ENCODE data around the gene SMOC1.

DNA sequence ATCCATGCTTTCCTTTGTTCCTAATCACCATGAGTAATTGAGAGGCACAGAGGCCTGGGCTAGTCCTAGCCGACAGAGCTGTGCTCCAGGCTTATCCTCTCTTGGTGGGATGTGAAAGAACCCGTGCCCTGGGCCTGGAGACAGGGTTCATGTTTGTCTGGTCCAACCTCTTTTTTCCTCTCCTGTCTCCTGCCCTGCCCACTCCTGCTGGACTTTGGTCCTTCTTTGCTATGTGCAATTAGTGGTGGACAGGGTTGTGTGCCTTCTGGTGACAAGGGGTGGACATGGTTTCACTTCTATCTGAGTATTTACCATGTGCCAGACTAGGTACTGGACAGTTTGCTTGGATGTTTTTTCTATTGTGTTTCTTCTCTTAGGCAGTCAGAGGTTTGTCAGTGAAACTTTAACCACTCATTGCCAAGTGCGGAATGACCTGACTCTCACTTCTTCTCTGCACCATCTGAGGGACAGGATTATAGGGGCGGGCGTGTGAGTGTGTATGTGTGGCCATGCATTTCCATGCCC is 126.1 kb downstream of the SMOC1 start:
- TF ChIP-seq, protein P1, sequence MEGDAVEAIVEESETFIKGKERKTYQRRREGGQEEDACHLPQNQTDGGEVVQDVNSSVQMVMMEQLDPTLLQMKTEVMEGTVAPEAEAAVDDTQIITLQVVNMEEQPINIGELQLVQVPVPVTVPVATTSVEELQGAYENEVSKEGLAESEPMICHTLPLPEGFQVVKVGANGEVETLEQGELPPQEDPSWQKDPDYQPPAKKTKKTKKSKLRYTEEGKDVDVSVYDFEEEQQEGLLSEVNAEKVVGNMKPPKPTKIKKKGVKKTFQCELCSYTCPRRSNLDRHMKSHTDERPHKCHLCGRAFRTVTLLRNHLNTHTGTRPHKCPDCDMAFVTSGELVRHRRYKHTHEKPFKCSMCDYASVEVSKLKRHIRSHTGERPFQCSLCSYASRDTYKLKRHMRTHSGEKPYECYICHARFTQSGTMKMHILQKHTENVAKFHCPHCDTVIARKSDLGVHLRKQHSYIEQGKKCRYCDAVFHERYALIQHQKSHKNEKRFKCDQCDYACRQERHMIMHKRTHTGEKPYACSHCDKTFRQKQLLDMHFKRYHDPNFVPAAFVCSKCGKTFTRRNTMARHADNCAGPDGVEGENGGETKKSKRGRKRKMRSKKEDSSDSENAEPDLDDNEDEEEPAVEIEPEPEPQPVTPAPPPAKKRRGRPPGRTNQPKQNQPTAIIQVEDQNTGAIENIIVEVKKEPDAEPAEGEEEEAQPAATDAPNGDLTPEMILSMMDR (IDR thresholded peaks at IDR 0.05) = no peak
- TF ChIP-seq POLR2A (IDR thresholded peaks at IDR 0.05) (no peak), EP300 (IDR thresholded peaks at IDR 0.05) (no peak), POLR2AphosphoS5 (IDR thresholded peaks at IDR 0.05) (no peak)

Measured in suprapubic skin (tissue), 4 donors.